Keratinocyte (primary cell): ENCODE measurements around the gene EXOC4. TPM values are rescaled to one million over a fixed set of nuclear protein-coding genes. Genes with fewer than 3 reads are reported as not detected.

ENCODE experiments used
- DNase-seq: peaks from one replicate; pipeline ENCODE4 v3.0.0-alpha.2; 2011; ENCODE audit warnings: low read depth, missing footprints, low spot score
- FAIRE-seq: peaks from 2 replicates; lab custom pipeline; 2011; peaks lifted over from hg19 to GRCh38; lab: Jason Lieb, UNC
- H2AFZ ChIP-seq: 2 replicates; pipeline ENCODE4 v1.6.0; 2012; ENCODE audit warnings: low read length, control low read depth, inconsistent platforms; ENCODE audit not compliant: control insufficient read depth
- H3K27ac ChIP-seq: 2 replicates; pipeline ENCODE4 v1.5.1; 2011; ENCODE audit warnings: low read length; ENCODE audit not compliant: control insufficient read depth, insufficient read depth
- H3K27me3 ChIP-seq: 3 replicates; pipeline ENCODE4 v1.6.0; 2011; ENCODE audit warnings: low read length; ENCODE audit not compliant: control insufficient read depth, insufficient read depth; ENCODE audit errors: extremely low read depth
- H3K36me3 ChIP-seq, 2 experiments: 2 replicates in 1 of 2; 3 replicates in 1 of 2; pipeline ENCODE4 v1.5.1; 2011; ENCODE audit warnings: low read length in 2 of 2, mild to moderate bottlenecking in 1 of 2; ENCODE audit not compliant: control insufficient read depth in 2 of 2, insufficient read depth in 2 of 2; ENCODE audit errors: extremely low read depth in 1 of 2
- H3K4me1 ChIP-seq: 3 replicates; pipeline ENCODE4 v1.5.1; 2011; ENCODE audit warnings: low read length; ENCODE audit not compliant: control insufficient read depth, insufficient read depth; ENCODE audit errors: extremely low read depth
- H3K4me2 ChIP-seq: 3 replicates; pipeline ENCODE4 v1.6.0; 2011; ENCODE audit warnings: low read depth, low read length; ENCODE audit not compliant: control insufficient read depth, insufficient read depth; ENCODE audit errors: extremely low read depth
- H3K4me3 ChIP-seq, 3 experiments: fragments of 200-600 bp in 1 of 3; sonication (generic) in 1 of 3; 2 replicates in 2 of 3; 3 replicates in 1 of 3; pipeline ENCODE4 v1.5.1; 2011 to 2016; ENCODE audit warnings: low read length in 3 of 3, mild to moderate bottlenecking in 3 of 3, control low read depth in 2 of 3, inconsistent platforms in 1 of 3, low read depth in 1 of 3, mixed read lengths in 1 of 3, mixed run types in 1 of 3, moderate library complexity in 1 of 3; ENCODE audit not compliant: control insufficient read depth in 2 of 3, insufficient read depth in 2 of 3; ENCODE audit errors: extremely low read depth in 1 of 3
- H3K79me2 ChIP-seq: 2 replicates; pipeline ENCODE4 v1.6.0; 2012; ENCODE audit warnings: low read length; ENCODE audit not compliant: control insufficient read depth, insufficient read depth
- H3K9ac ChIP-seq: 3 replicates; pipeline ENCODE4 v1.6.0; 2011; ENCODE audit warnings: low read length; ENCODE audit not compliant: control insufficient read depth, insufficient read depth; ENCODE audit errors: extremely low read depth
- H3K9me1 ChIP-seq: 3 replicates; pipeline ENCODE4 v1.6.0; 2011; ENCODE audit warnings: low read length; ENCODE audit not compliant: control insufficient read depth, insufficient read depth; ENCODE audit errors: extremely low read depth
- H3K9me3 ChIP-seq: 2 replicates; pipeline ENCODE4 v1.5.1; 2012; ENCODE audit warnings: low read depth, low read length; ENCODE audit not compliant: control insufficient read depth
- H4K20me1 ChIP-seq: 3 replicates; pipeline ENCODE4 v1.6.0; 2011; ENCODE audit warnings: low read length; ENCODE audit not compliant: control insufficient read depth, insufficient read depth; ENCODE audit errors: extremely low read depth
- EZH2 ChIP-seq: IDR thresholded peaks from one replicate; pipeline ENCODE4 v1.6.1; 2012; ENCODE audit warnings: inconsistent platforms, mild to moderate bottlenecking, low read length, moderate library complexity
- dilution Hi-C: fragments of 300-500 bp; cut with MboI; formaldehyde crosslinking; loops from one replicate; pipeline ENCODE4 v1.7.0; 2020; ENCODE audit warnings: low sequenced_read_pairs; ENCODE audit not compliant: extremely low pct_ligation_motif_present
- polyA plus RNA-seq, 5 experiments: library from polyadenylated mRNA; depleted of rRNA in 3 of 5; stranded (reverse) in 3 of 5; stranded (forward) in 1 of 5; unstranded in 1 of 5; fragments of >200 nt; gene quantifications; 1 replicate in 1 of 5; 2 replicates in 3 of 5; 3 replicates in 1 of 5; pipeline versions ENCODE4 v1.2.1 to v1.2.3, GENCODE V29; 2011 to 2012; ENCODE audit warnings: missing spikeins in 2 of 5, low read depth in 1 of 5, low replicate concordance in 1 of 5
- TF ChIP-seq, protein P1 (sequence below), 3 experiments: IDR thresholded peaks in 1 of 3; conservative IDR thresholded peaks in 1 of 3; optimal IDR thresholded peaks in 1 of 3; 2 replicates in 2 of 3; 3 replicates in 1 of 3; pipeline versions ENCODE3 to v1.5.1; 2011; ENCODE audit warnings: low read length in 3 of 3, mild to moderate bottlenecking in 3 of 3, moderate library complexity in 2 of 3, control low read depth in 1 of 3, inconsistent platforms in 1 of 3; ENCODE audit not compliant: insufficient read depth in 2 of 3; ENCODE audit errors: extremely low read depth in 1 of 3

Gene EXOC4
- polyA plus RNA-seq, 1 donor (not counting 4 experiments of a cell fraction or from before 2014, with no cell fraction given) = 52.6 TPM

DNA sequence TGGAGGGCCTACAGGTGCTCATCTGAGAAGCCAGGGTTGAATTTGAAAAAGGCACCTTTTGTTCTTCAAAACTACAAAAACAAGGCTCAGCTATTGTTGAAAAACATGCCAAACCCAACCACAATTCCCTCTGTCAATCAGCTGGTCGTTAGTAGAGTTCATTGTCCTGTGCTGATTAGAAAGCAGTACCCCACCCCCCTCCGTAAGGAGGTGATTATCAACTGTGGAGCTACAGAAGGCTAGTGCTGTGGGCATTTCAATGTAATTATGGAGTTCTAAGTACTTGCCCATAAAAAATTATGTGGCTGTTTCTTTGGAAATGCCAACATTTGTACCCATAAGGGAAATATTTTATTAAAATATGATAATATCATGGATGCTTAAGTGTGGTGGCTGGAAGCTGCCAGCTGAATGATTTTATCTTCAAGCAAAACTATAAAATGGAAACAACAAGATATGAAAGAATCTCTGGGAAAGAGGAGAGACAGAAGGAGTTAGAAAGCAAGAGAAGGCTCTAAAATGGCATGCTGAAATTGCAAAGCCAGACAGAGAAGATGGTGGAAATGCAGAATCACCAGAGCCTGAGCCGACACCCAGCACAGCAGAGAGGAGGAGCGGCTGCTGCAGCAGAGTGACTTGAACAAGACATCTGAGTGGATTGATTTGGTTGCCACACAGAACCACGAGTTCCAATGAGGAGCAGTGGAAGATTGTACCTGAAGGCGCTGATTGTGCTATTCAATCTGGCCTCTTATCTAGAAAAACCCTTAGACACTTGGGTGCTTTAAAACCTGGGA lies 694.8 kb downstream of the EXOC4 start:
- H3K4me2 ChIP-seq = no peak overlapping the region
- TF ChIP-seq, protein P1, sequence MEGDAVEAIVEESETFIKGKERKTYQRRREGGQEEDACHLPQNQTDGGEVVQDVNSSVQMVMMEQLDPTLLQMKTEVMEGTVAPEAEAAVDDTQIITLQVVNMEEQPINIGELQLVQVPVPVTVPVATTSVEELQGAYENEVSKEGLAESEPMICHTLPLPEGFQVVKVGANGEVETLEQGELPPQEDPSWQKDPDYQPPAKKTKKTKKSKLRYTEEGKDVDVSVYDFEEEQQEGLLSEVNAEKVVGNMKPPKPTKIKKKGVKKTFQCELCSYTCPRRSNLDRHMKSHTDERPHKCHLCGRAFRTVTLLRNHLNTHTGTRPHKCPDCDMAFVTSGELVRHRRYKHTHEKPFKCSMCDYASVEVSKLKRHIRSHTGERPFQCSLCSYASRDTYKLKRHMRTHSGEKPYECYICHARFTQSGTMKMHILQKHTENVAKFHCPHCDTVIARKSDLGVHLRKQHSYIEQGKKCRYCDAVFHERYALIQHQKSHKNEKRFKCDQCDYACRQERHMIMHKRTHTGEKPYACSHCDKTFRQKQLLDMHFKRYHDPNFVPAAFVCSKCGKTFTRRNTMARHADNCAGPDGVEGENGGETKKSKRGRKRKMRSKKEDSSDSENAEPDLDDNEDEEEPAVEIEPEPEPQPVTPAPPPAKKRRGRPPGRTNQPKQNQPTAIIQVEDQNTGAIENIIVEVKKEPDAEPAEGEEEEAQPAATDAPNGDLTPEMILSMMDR (optimal IDR thresholded peaks at IDR 0.05 in 1 of 3, IDR thresholded peaks at IDR 0.05 in 1 of 3, conservative IDR thresholded peaks at IDR 0.05 in 1 of 3; ENCODE audit: extremely low read depth in 1 of 3, insufficient read depth in 2 of 3, low read length in 3 of 3) = no peak
- TF ChIP-seq EZH2 = no peak
- dilution Hi-C loops = no loop called here

DNA sequence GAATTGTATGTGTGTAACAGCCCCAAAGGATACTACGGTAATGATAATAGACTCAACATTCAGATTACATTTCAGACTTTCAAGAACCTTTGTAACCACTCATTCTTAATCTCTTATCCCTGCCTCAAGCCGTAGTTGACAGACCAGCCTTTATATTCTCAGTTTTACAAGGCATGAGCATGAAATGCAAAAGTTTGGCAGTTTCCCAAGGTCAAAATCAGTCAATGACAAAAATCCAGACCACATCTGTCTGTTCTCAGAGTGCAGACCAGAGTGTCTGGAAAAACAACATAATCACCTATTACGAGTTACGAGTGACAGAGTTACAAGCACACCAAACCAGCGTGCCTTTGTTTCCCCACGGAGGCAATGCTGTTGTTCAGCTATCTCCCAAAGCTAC lies 695.7 kb downstream of the EXOC4 start:
- H3K27me3 ChIP-seq = no peaks in the 10 kb centered on the region
- H3K36me3 ChIP-seq = peaks cover 0 to 1% of the 10 kb centered on the region in 2 experiments
- no peak for FAIRE-seq
- H3K9me3 ChIP-seq = no peaks in the 10 kb centered on the region
- no peak overlapping the region for H3K27ac ChIP-seq
- no peaks in the 10 kb centered on the region for H3K9me1 ChIP-seq
- dilution Hi-C loops = no loop called here
- no peak overlapping the region for H3K4me2 ChIP-seq
- H2AFZ ChIP-seq = no peak overlapping the region
- TF ChIP-seq EZH2 = no peak
- TF ChIP-seq, protein P1 (optimal IDR thresholded peaks at IDR 0.05 in 1 of 3, IDR thresholded peaks at IDR 0.05 in 1 of 3, conservative IDR thresholded peaks at IDR 0.05 in 1 of 3; ENCODE audit: extremely low read depth in 1 of 3, insufficient read depth in 2 of 3, low read length in 3 of 3) = no peak
- no peaks in the 10 kb centered on the region for H3K4me1 ChIP-seq
- DNase-seq = no peak
- H4K20me1 ChIP-seq = no peaks in the 10 kb centered on the region
- H3K4me3 ChIP-seq = no peak overlapping the region
- no peaks in the 10 kb centered on the region for H3K79me2 ChIP-seq
- H3K9ac ChIP-seq = no peak overlapping the region

More for the DNA sequence above, 694.8 kb downstream of the EXOC4 start:
- H3K9ac ChIP-seq = no peak overlapping the region
- DNase-seq = no peak
- no peaks in the 10 kb centered on the region for H3K79me2 ChIP-seq
- H3K4me3 ChIP-seq = no peak overlapping the region
- H3K9me3 ChIP-seq = no peaks in the 10 kb centered on the region
- no peaks in the 10 kb centered on the region for H3K4me1 ChIP-seq
- no peaks in the 10 kb centered on the region for H3K9me1 ChIP-seq
- H3K36me3 ChIP-seq = peaks cover 0 to 1% of the 10 kb centered on the region in 2 experiments
- no peak overlapping the region for H3K27ac ChIP-seq
- no peak overlapping the region for H2AFZ ChIP-seq
- no peaks in the 10 kb centered on the region for H3K27me3 ChIP-seq
- no peaks in the 10 kb centered on the region for H4K20me1 ChIP-seq
- FAIRE-seq = no peak
